Thoracic aorta (tissue), 2 donors: ENCODE measurements around the gene C20orf96. TPM values are rescaled to one million over a fixed set of nuclear protein-coding genes. Genes with fewer than 3 reads are reported as not detected.

Experiments used
- ATAC-seq: fragments of 150-250 bp; one replicate; pipeline ENCODE4 v1.8.0; 2017; ENCODE audit warnings: low read depth; ENCODE audit not compliant: insufficient number of reproducible peaks, low FRiP score
- DNase-seq: peaks from one replicate; pipeline ENCODE4 v3.0.0-alpha.2; 2020; ENCODE audit warnings: low spot score
- H3K27ac ChIP-seq, 2 donors: fragments of 200-600 bp; sonication (generic); 1 replicate in 1 of 2; 2 replicates in 1 of 2; pipeline ENCODE4 v1.5.1; 2016; ENCODE audit warnings: mild to moderate bottlenecking in 2 of 2, moderate library complexity in 2 of 2
- H3K27me3 ChIP-seq: fragments of 200-600 bp; sonication (generic); replicated peaks from 2 replicates; pipeline ENCODE4 v1.6.0; 2016; ENCODE audit warnings: mild to moderate bottlenecking; ENCODE audit not compliant: insufficient read depth
- H3K36me3 ChIP-seq: fragments of 200-600 bp; sonication (generic); one replicate; pipeline ENCODE4 v1.5.1; 2016
- H3K4me1 ChIP-seq, 2 donors: fragments of 200-600 bp; sonication (generic); 1 replicate in 1 of 2; 2 replicates in 1 of 2; pipeline versions ENCODE4 v1.5.1 to v1.6.0; 2016; ENCODE audit warnings: low read depth in 2 of 2, mild to moderate bottlenecking in 1 of 2; ENCODE audit not compliant: control insufficient read depth in 1 of 2
- H3K4me3 ChIP-seq: fragments of 200-600 bp; sonication (generic); 2 replicates; pipeline ENCODE4 v1.5.1; 2016; ENCODE audit warnings: mild to moderate bottlenecking
- H3K9me3 ChIP-seq: fragments of 200-600 bp; sonication (generic); 2 replicates; pipeline ENCODE4 v1.5.1; 2016
- total RNA-seq, 2 donors: library from RNA; depleted of rRNA; stranded (reverse); fragments of >200 nt; gene quantifications; one replicate each; pipeline versions ENCODE4 v1.1.0 to v1.2.3, GENCODE V29; 2016
- TF ChIP-seq, protein P1 (sequence below): fragments of 200-600 bp; sonication (generic); IDR thresholded peaks from one replicate; pipeline ENCODE4 v1.5.1; 2019; ENCODE audit warnings: antibody characterized with exemption

C20orf96 gene
- total RNA-seq, 2 donors from 2014 or later = 0.92 to 6.2 TPM

DNA sequence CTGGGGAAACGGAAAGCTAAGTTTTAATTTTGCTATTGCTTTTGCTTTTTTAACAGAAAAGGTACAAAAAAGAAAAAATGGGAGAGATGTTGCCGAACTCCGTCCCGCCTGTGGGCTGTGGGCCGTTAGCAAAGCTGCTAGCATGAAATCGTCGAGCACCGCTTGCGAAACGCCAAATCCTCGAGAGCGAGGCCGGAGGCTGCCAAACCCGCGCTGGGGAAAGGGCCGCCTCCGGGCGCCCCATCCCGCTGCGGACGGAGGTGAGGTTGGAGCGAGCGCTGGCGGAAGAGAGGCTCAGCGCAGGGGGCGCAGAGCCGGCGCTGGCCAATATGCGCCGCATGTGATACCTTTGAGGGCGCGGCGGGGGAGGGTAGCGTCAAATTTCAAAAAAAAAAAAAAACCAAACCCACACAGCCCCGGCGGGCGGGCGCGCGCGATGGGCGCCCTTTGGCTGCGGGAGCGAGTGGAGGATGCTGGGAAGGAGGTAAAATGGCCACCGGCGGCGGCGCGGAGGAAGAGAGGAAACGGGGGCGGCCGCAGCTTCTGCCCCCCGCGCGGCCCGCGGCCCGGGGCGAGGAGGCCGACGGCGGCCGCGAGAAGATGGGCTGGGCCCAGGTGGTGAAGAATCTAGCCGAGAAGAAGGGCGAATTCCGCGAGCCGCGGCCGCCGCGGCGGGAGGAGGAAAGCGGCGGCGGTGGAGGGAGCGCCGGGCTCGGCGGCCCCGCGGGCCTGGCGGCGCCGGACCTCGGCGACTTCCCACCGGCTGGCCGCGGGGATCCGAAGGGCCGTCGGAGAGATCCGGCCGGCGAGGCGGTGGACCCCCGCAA lies 6.8 kb upstream of the C20orf96 start, which contains the start of gene ZCCHC3:
Gene ZCCHC3 (plus strand): TSS at position 473 of the 827 bp plus-strand sequence. CDS start 17 bp downstream, at position 490.
- peaks cover 23 to 29% of the 10 kb centered on the region in 2 donors for H3K4me1 ChIP-seq
- ATAC-seq = peak; percentile 87
- H3K36me3 ChIP-seq = no peaks in the 10 kb centered on the region
- H3K27me3 ChIP-seq = no peaks in the 10 kb centered on the region
- peak; percentile 61 for DNase-seq
- peak within 1 kb of the TSS; percentile 86 to 91 for H3K27ac ChIP-seq
- peak within 1 kb of the TSS; percentile 74 for H3K4me3 ChIP-seq
- TF ChIP-seq, protein P1, sequence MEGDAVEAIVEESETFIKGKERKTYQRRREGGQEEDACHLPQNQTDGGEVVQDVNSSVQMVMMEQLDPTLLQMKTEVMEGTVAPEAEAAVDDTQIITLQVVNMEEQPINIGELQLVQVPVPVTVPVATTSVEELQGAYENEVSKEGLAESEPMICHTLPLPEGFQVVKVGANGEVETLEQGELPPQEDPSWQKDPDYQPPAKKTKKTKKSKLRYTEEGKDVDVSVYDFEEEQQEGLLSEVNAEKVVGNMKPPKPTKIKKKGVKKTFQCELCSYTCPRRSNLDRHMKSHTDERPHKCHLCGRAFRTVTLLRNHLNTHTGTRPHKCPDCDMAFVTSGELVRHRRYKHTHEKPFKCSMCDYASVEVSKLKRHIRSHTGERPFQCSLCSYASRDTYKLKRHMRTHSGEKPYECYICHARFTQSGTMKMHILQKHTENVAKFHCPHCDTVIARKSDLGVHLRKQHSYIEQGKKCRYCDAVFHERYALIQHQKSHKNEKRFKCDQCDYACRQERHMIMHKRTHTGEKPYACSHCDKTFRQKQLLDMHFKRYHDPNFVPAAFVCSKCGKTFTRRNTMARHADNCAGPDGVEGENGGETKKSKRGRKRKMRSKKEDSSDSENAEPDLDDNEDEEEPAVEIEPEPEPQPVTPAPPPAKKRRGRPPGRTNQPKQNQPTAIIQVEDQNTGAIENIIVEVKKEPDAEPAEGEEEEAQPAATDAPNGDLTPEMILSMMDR = peak; percentile 13
- H3K9me3 ChIP-seq = no peaks in the 10 kb centered on the region

DNA sequence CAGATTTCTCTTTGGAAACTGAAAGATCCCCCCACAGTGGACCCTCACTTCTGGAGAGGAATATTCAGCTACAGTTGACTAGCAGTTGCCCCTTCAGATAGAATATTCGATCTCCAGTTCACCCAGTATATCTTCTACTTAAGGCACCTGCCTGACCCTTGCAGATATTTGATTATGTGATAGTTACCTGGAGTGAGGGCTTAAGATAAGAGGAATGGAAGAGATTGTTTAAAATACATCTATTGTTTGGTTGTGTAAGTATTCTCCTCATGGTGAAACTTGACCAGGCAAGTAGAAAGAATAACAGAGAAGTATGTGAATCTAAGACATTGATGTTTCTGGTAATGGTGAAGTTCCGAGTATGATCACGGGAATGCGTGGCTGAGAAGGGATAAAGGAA lies 5.3 kb upstream of the C20orf96 start:
- H3K4me1 ChIP-seq = peaks cover 23 to 33% of the 10 kb centered on the region in 2 donors
- no peak overlapping the region for H3K4me3 ChIP-seq
- DNase-seq (no peak), ATAC-seq (no peak)
- no peaks in the 10 kb centered on the region for H3K36me3 ChIP-seq
- TF ChIP-seq, protein P1 = no peak
- no peaks in the 10 kb centered on the region for H3K9me3 ChIP-seq
- H3K27me3 ChIP-seq = no peaks in the 10 kb centered on the region
- no peak overlapping the region for H3K27ac ChIP-seq

DNA sequence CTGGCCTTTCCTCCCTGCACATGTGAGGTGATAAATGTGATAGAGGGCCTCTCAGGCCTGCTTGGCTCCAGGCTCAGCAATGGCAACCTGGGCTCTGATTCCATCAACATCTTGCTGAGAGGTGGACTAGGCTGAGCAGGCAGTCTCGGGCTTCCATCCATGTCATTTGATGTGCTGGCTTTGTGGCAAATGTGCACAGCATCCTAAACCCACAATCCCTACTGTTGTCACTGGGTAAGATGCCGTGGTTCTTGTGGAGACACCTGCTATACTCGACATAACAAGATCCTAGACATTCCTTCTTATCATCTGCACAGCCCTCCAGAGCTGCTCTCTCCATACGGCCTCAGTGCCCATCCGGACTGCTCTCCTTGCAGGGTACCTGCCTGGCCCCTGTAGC lies 4.1 kb upstream of the C20orf96 start:
- Histone ChIP-seq H3K9me3 (no peaks in the 10 kb centered on the region), H3K4me3 (no peak overlapping the region), H3K27ac (no peak overlapping the region), H3K36me3 (no peaks in the 10 kb centered on the region), H3K4me1 (peaks cover 12 to 27% of the 10 kb centered on the region in 2 donors), H3K27me3 (no peaks in the 10 kb centered on the region)
- TF ChIP-seq, protein P1 = no peak
- DNase-seq (no peak), ATAC-seq (no peak)

DNA sequence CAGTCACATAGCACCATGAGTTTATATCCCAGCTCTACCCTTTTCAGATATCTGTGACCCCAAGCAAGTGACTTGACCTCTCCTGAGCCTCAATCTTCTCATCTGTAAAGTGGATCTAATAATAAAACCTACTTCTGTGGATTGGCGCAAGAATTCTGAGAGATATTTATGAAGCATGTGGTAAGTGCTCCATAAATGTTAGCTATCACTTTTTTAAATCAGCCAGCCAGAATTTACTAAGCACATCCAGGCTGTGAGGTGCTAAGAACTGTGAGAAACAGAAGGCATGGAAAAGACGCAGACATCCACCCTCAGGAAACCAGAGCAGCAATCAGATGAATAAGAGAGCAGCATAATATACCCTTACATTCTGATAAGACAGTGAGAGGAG lies 862 bp downstream of the C20orf96 start:
- DNase-seq (no peak), ATAC-seq (no peak)
- no peaks in the 10 kb centered on the region for H3K9me3 ChIP-seq
- no peaks in the 10 kb centered on the region for H3K27me3 ChIP-seq
- TF ChIP-seq, protein P1 = no peak
- no peaks in the 10 kb centered on the region for H3K36me3 ChIP-seq
- peak overlapping the region in 1 of 2 donors; percentile 78 for H3K27ac ChIP-seq
- peaks cover 0 to 18% of the 10 kb centered on the region in 2 donors for H3K4me1 ChIP-seq
- H3K4me3 ChIP-seq = peak overlapping the region; percentile 85

DNA sequence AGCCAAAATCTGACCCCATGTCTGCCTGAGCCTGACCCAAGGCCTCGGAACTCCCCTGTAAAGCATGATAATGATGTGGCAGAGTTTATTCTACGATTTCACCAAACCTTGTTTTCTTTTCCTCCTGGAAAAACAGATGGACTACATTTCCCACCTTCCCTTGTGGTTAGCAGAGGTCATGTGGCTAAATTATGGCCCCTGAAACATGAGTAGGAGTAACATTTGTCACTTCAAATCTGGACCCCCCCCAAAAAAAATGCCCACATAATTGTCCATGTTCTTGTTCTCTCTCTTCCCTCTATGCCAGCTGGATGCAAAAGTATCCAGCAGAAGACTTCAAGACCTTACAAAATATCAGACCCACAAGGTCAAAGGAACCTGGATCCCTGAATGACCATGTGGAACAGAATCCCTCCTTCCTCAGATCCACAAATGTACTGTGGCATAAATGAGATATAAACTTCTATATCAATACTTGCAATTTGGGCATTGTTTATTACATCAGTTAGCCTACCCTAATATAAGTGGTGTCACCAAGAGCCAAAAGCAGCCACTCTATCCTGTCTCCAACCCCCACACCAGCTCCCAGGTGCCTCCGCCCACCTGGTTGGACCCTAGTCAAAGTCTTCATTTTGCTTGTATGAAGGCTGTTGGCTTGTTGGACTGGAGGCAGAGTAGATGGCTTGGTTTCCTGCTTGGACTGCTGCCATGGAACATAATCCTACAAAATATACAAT lies 1.4 kb downstream of the C20orf96 start:
- Histone ChIP-seq H3K4me1 (peaks cover 0 to 18% of the 10 kb centered on the region in 2 donors), H3K36me3 (no peaks in the 10 kb centered on the region), H3K27me3 (no peaks in the 10 kb centered on the region), H3K27ac (no peak overlapping the region), H3K9me3 (no peaks in the 10 kb centered on the region), H3K4me3 (no peak overlapping the region)
- TF ChIP-seq, protein P1 = no peak
- DNase-seq (no peak), ATAC-seq (no peak)
